Activated naive CD8-positive, alpha-beta T cell treated with anti-CD3 and anti-CD28 coated beads, Interleukin-2, amount 10 ng/mL, durations not matched to agents 7 days and 5 days (primary cell): ENCODE data around the gene CHMP1B. TPM values are rescaled to one million over a fixed set of nuclear protein-coding genes. Genes with fewer than 3 reads are reported as not detected.

Experiments used
- ATAC-seq: fragments of 150-1000 bp; cut with Tn5 transposase; one replicate; pipeline ENCODE4 v1.10.0; 2021; ENCODE audit warnings: low read depth, moderate library complexity
- POLR2A ChIA-PET: fragments of 350-600 bp; sonication (Branson Sonifier 250); formaldehyde crosslinking; loops from one replicate; lab custom pipeline; 2021; ENCODE audit warnings: antibody characterized with exemption; lab: Charles Lee
- DNase-seq: peaks from one replicate; pipeline ENCODE4 v3.0.0; 2021
- H3K27ac Mint-ChIP-seq: one replicate; pipeline ENCODE4 v1.8.0; 2022; ENCODE audit warnings: mild to moderate bottlenecking, mixed read lengths
- H3K27me3 Mint-ChIP-seq: one replicate; pipeline ENCODE4 v1.8.0; 2022; ENCODE audit warnings: mild to moderate bottlenecking, moderate library complexity, mixed read lengths
- H3K36me3 Mint-ChIP-seq: one replicate; pipeline ENCODE4 v1.8.0; 2021; ENCODE audit warnings: mild to moderate bottlenecking, mixed read lengths
- H3K4me1 Mint-ChIP-seq: one replicate; pipeline ENCODE4 v1.8.0; 2021; ENCODE audit warnings: mixed read lengths
- H3K4me3 Mint-ChIP-seq: one replicate; pipeline ENCODE4 v1.8.0; 2022; ENCODE audit warnings: mild to moderate bottlenecking, moderate library complexity, mixed read lengths
- H3K9me3 Mint-ChIP-seq: one replicate; pipeline ENCODE4 v1.8.0; 2021; ENCODE audit warnings: mixed read lengths
- total RNA-seq, 2 experiments: library from RNA; stranded (reverse); gene quantifications; one replicate each; pipeline ENCODE4 v1.2.3, GENCODE V29; 2021

The CHMP1B gene
- 10 to 100 TPM; 35.1 to 35.2 TPM for total RNA-seq

GRCh38 chr18:11851146-11851805 is at the start of gene CHMP1B:
TSS of gene CHMP1B (plus strand) at chr18:11851413. CDS start at chr18:11851512, 99 bp downstream.
- POLR2A ChIA-PET: interaction anchor here (2.9 kb wide), 1 partner anchor 58 kb away, joined by 13 read pairs; the partner anchor contains the start of gene MPPE1

GRCh38 chr18:11801573-11801972 is 49.6 kb upstream of the CHMP1B start:
- H3K36me3 Mint-ChIP-seq: no peaks in the 10 kb centered on the region
- H3K27me3 Mint-ChIP-seq: peaks cover 4% of the 10 kb centered on the region
- no peak overlapping the region for H3K4me3 Mint-ChIP-seq
- no peaks in the 10 kb centered on the region for H3K4me1 Mint-ChIP-seq
- ATAC-seq: no peak
- DNase-seq: no peak
- H3K9me3 Mint-ChIP-seq: no peaks in the 10 kb centered on the region
- POLR2A ChIA-PET: no interaction called here
- no peak overlapping the region for H3K27ac Mint-ChIP-seq

More at GRCh38 chr18:11851146-11851805, at the start of gene CHMP1B:
- ATAC-seq: peak; percentile 88
- no peaks in the 10 kb centered on the region for H3K9me3 Mint-ChIP-seq
- peak within 1 kb of the TSS; percentile 100 for H3K4me3 Mint-ChIP-seq
- peak; percentile 97 for DNase-seq
- H3K27me3 Mint-ChIP-seq: peaks cover 2% of the 10 kb centered on the region
- H3K27ac Mint-ChIP-seq: peak within 1 kb of the TSS; percentile 100
- H3K4me1 Mint-ChIP-seq: peaks cover 11% of the 10 kb centered on the region
- H3K36me3 Mint-ChIP-seq: no peaks in the 10 kb centered on the region

- no peak for DNase-seq
- Mint-ChIP-seq H3K4me1 (no peaks in the 10 kb centered on the region), H3K27ac (no peak overlapping the region), H3K27me3 (peaks cover 4% of the 10 kb centered on the region), H3K36me3 (no peaks in the 10 kb centered on the region), H3K9me3 (no peaks in the 10 kb centered on the region), H3K4me3 (no peak overlapping the region)
- POLR2A ChIA-PET: no interaction called here
- ATAC-seq: no peak
Measured at GRCh38 chr18:11802158-11802557, 49.1 kb upstream of the CHMP1B start.

GRCh38 chr18:11802586-11802985 is 48.6 kb upstream of the CHMP1B start:
- Mint-ChIP-seq H3K27ac (no peak overlapping the region), H3K36me3 (no peaks in the 10 kb centered on the region), H3K4me1 (no peaks in the 10 kb centered on the region), H3K27me3 (peaks cover 4% of the 10 kb centered on the region), H3K4me3 (no peak overlapping the region), H3K9me3 (no peaks in the 10 kb centered on the region)
- no peak for ATAC-seq
- no peak for DNase-seq
- POLR2A ChIA-PET: no interaction called here

GRCh38 chr18:11807233-11807632 is 44.0 kb upstream of the CHMP1B start:
- POLR2A ChIA-PET: no interaction called here
- DNase-seq: no peak

GRCh38 chr18:11808001-11808855 is 43.0 kb upstream of the CHMP1B start:
- ATAC-seq: no peak
- Mint-ChIP-seq H3K36me3 (no peaks in the 10 kb centered on the region), H3K27ac (no peak overlapping the region), H3K4me1 (no peaks in the 10 kb centered on the region), H3K27me3 (no peaks in the 10 kb centered on the region), H3K9me3 (no peaks in the 10 kb centered on the region), H3K4me3 (no peak overlapping the region)
- POLR2A ChIA-PET: no interaction called here
- DNase-seq: no peak

More at GRCh38 chr18:11807233-11807632, 44.0 kb upstream of the CHMP1B start:
- ATAC-seq: no peak
- no peak overlapping the region for H3K4me3 Mint-ChIP-seq
- H3K9me3 Mint-ChIP-seq: no peaks in the 10 kb centered on the region
- H3K27ac Mint-ChIP-seq: no peak overlapping the region
- no peaks in the 10 kb centered on the region for H3K36me3 Mint-ChIP-seq
- no peaks in the 10 kb centered on the region for H3K4me1 Mint-ChIP-seq
- no peaks in the 10 kb centered on the region for H3K27me3 Mint-ChIP-seq

GRCh38 chr18:11809895-11810294 is 41.3 kb upstream of the CHMP1B start:
- H3K4me1 Mint-ChIP-seq: no peaks in the 10 kb centered on the region
- ATAC-seq: no peak
- POLR2A ChIA-PET: no interaction called here
- H3K36me3 Mint-ChIP-seq: no peaks in the 10 kb centered on the region
- H3K27ac Mint-ChIP-seq: no peak overlapping the region
- no peaks in the 10 kb centered on the region for H3K9me3 Mint-ChIP-seq
- peaks cover 7% of the 10 kb centered on the region for H3K27me3 Mint-ChIP-seq
- DNase-seq: no peak
- H3K4me3 Mint-ChIP-seq: no peak overlapping the region

GRCh38 chr18:11810379-11810778 is 40.8 kb upstream of the CHMP1B start:
- ATAC-seq (no peak), DNase-seq (no peak)
- H3K27me3 Mint-ChIP-seq: peaks cover 7% of the 10 kb centered on the region
- H3K27ac Mint-ChIP-seq: no peak overlapping the region
- no peak overlapping the region for H3K4me3 Mint-ChIP-seq
- H3K36me3 Mint-ChIP-seq: no peaks in the 10 kb centered on the region
- POLR2A ChIA-PET: no interaction called here
- H3K4me1 Mint-ChIP-seq: no peaks in the 10 kb centered on the region
- no peaks in the 10 kb centered on the region for H3K9me3 Mint-ChIP-seq

- no peaks in the 10 kb centered on the region for H3K4me1 Mint-ChIP-seq
- ATAC-seq: no peak
- peaks cover 7% of the 10 kb centered on the region for H3K27me3 Mint-ChIP-seq
- H3K36me3 Mint-ChIP-seq: no peaks in the 10 kb centered on the region
- DNase-seq: no peak
- POLR2A ChIA-PET: interaction anchor here (1.0 kb wide), 1 partner anchor 9 kb away, joined by 3 read pairs; no protein-coding TSS in a partner anchor
- H3K4me3 Mint-ChIP-seq: no peak overlapping the region
- H3K9me3 Mint-ChIP-seq: no peaks in the 10 kb centered on the region
- no peak overlapping the region for H3K27ac Mint-ChIP-seq
Measured at GRCh38 chr18:11811009-11811408, 40.2 kb upstream of the CHMP1B start.

GRCh38 chr18:11817229-11817628 is 34.0 kb upstream of the CHMP1B start:
- POLR2A ChIA-PET: no interaction called here

GRCh38 chr18:11818486-11819203 is 32.6 kb upstream of the CHMP1B start:
- H3K4me1 Mint-ChIP-seq: no peaks in the 10 kb centered on the region

More at GRCh38 chr18:11817229-11817628, 34.0 kb upstream of the CHMP1B start:
- Mint-ChIP-seq H3K27ac (no peak overlapping the region), H3K36me3 (no peaks in the 10 kb centered on the region), H3K9me3 (no peaks in the 10 kb centered on the region), H3K4me1 (no peaks in the 10 kb centered on the region), H3K4me3 (no peak overlapping the region), H3K27me3 (peaks cover 7% of the 10 kb centered on the region)
- ATAC-seq (no peak), DNase-seq (no peak)

GRCh38 chr18:11819938-11820337 is 31.3 kb upstream of the CHMP1B start:
- POLR2A ChIA-PET: interaction anchor here (0.9 kb wide), 1 partner anchor 9 kb away, joined by 3 read pairs; no protein-coding TSS in a partner anchor
- ATAC-seq: no peak
- H3K9me3 Mint-ChIP-seq: no peaks in the 10 kb centered on the region

More at GRCh38 chr18:11818486-11819203, 32.6 kb upstream of the CHMP1B start:
- Mint-ChIP-seq H3K27me3 (peaks cover 7% of the 10 kb centered on the region), H3K9me3 (no peaks in the 10 kb centered on the region), H3K27ac (no peak overlapping the region), H3K36me3 (no peaks in the 10 kb centered on the region), H3K4me3 (no peak overlapping the region)
- no peak for ATAC-seq
- POLR2A ChIA-PET: no interaction called here
- DNase-seq: no peak

GRCh38 chr18:11820697-11821096 is 30.5 kb upstream of the CHMP1B start:
- H3K9me3 Mint-ChIP-seq: no peaks in the 10 kb centered on the region
- no peak overlapping the region for H3K4me3 Mint-ChIP-seq
- DNase-seq: no peak
- H3K27me3 Mint-ChIP-seq: no peaks in the 10 kb centered on the region
- ATAC-seq: no peak
- no peaks in the 10 kb centered on the region for H3K4me1 Mint-ChIP-seq
- POLR2A ChIA-PET: no interaction called here
- H3K27ac Mint-ChIP-seq: no peak overlapping the region
- H3K36me3 Mint-ChIP-seq: no peaks in the 10 kb centered on the region

More at GRCh38 chr18:11819938-11820337, 31.3 kb upstream of the CHMP1B start:
- no peak for DNase-seq
- Mint-ChIP-seq H3K4me3 (no peak overlapping the region), H3K27ac (no peak overlapping the region), H3K36me3 (no peaks in the 10 kb centered on the region), H3K27me3 (no peaks in the 10 kb centered on the region), H3K4me1 (no peaks in the 10 kb centered on the region)
